Erythroblast (primary cell): ENCODE results near the gene UGDH.

Experiments
- GATA1 ChIP-seq: IDR thresholded peaks from 2 replicates; pipeline ENCODE4 v1.6.1; 2011; ENCODE audit warnings: low read depth, mild to moderate bottlenecking, control low read depth, low read length, moderate library complexity
- POLR2A ChIP-seq: IDR thresholded peaks from 2 replicates; pipeline ENCODE4 v1.6.1; 2011; ENCODE audit warnings: mild to moderate bottlenecking, low read length

DNA sequence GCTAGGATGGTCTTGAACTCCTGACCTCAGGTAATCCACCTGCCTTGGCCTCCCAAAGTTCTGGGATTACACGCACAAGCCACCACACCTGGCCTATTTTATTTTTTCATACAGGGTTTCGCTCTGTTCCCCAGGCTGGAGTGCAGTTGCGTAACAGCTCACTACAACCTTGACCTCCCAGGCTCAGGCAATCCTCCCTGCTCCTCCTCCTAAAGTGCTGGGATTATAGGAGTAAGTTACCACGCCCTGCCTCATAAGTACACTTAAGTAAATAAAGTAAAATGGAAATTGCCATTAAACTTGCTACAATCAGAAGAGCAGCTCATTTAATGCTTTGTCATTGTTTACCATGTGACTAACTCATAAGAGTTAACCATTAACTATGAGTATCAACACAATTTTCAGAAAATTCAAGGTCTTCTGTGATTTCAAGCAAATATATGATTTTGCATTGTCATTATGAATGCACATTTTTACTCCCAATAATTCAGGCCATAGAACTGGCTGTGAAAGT, 12.3 kb downstream of the UGDH start:
- no peak for TF ChIP-seq POLR2A
- TF ChIP-seq GATA1 = no peak
